H1 (cell line): ENCODE results near the gene MID1.

ENCODE experiments used
- EZH2 ChIP-seq: fragments of 200-600 bp; sonication (generic); IDR thresholded peaks from 2 replicates; pipeline ENCODE4 v1.7.1; 2012; ENCODE audit warnings: low read depth, mild to moderate bottlenecking, moderate library complexity, low read length, inconsistent platforms; ENCODE audit not compliant: severe bottlenecking
- POLR2A ChIP-seq, 2 experiments: IDR thresholded peaks; 1 replicate in 1 of 2; 2 replicates in 1 of 2; pipeline ENCODE4 v1.6.1; 2011; ENCODE audit warnings: low read depth in 2 of 2, low read length in 2 of 2, mild to moderate bottlenecking in 2 of 2; ENCODE audit errors: control extremely low read depth in 1 of 2
- SIX5 ChIP-seq: IDR thresholded peaks from 2 replicates; pipeline ENCODE4 v1.6.1; 2011; ENCODE audit warnings: mild to moderate bottlenecking, low read depth, low read length
- SP1 ChIP-seq: IDR thresholded peaks from 2 replicates; pipeline ENCODE4 v1.6.1; 2011; ENCODE audit warnings: low read depth, low read length
- TAF7 ChIP-seq: optimal IDR thresholded peaks from 2 replicates; pipeline ENCODE3; 2011; ENCODE audit warnings: low read depth, mild to moderate bottlenecking, inconsistent platforms, low read length, moderate library complexity, borderline replicate concordance
- ZNF274 ChIP-seq: IDR thresholded peaks from 2 replicates; pipeline ENCODE4 v1.7.0; 2012; ENCODE audit warnings: low read length, borderline replicate concordance; ENCODE audit errors: extremely low read depth
- TF ChIP-seq, protein P1 (sequence below): IDR thresholded peaks from 2 replicates; pipeline ENCODE4 v1.6.1; 2011; ENCODE audit warnings: low read length, improper control_type of control experiment
- TF ChIP-seq, protein P2 (sequence below), 3 experiments: IDR thresholded peaks; 1 replicate in 2 of 3; 2 replicates in 1 of 3; pipeline versions ENCODE4 v1.5.1 to v1.6.1; 2011; ENCODE audit warnings: low read length in 3 of 3, mild to moderate bottlenecking in 3 of 3, inconsistent platforms in 2 of 3, low read depth in 1 of 3, moderate library complexity in 1 of 3; ENCODE audit not compliant: insufficient read depth in 1 of 3; ENCODE audit errors: control extremely low read depth in 1 of 3

DNA sequence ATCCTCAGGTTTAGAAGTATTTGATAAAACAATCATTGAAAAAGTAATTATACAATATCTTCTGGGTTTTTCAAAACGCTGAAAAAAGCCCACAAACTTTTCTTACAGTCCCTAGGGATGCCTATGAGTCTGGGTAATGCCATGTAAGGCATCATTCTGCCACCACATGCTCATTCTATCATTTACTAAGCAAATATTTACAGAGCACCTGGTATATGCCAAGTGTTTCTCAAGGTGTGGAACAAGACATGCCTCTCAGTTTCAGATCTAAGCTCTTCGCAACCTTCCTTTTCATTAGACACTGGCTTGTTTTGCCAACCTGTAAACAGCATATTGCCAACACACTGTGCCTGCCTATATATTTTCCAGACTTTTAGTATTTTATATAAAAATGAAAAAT is 17.7 kb downstream of the MID1 start:
- TF ChIP-seq, protein P1, sequence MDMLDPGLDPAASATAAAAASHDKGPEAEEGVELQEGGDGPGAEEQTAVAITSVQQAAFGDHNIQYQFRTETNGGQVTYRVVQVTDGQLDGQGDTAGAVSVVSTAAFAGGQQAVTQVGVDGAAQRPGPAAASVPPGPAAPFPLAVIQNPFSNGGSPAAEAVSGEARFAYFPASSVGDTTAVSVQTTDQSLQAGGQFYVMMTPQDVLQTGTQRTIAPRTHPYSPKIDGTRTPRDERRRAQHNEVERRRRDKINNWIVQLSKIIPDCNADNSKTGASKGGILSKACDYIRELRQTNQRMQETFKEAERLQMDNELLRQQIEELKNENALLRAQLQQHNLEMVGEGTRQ, result no peak
- TF ChIP-seq, protein P2, sequence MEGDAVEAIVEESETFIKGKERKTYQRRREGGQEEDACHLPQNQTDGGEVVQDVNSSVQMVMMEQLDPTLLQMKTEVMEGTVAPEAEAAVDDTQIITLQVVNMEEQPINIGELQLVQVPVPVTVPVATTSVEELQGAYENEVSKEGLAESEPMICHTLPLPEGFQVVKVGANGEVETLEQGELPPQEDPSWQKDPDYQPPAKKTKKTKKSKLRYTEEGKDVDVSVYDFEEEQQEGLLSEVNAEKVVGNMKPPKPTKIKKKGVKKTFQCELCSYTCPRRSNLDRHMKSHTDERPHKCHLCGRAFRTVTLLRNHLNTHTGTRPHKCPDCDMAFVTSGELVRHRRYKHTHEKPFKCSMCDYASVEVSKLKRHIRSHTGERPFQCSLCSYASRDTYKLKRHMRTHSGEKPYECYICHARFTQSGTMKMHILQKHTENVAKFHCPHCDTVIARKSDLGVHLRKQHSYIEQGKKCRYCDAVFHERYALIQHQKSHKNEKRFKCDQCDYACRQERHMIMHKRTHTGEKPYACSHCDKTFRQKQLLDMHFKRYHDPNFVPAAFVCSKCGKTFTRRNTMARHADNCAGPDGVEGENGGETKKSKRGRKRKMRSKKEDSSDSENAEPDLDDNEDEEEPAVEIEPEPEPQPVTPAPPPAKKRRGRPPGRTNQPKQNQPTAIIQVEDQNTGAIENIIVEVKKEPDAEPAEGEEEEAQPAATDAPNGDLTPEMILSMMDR (IDR thresholded peaks at IDR 0.05; ENCODE audit: control extremely low read depth in 1 of 3, insufficient read depth in 1 of 3, low read depth in 1 of 3, low read length in 3 of 3), result no peak
- TF ChIP-seq POLR2A (IDR thresholded peaks at IDR 0.05; ENCODE audit: control extremely low read depth in 1 of 2, low read depth in 2 of 2, low read length in 2 of 2) (no peak), ZNF274 (no peak), SIX5 (no peak), TAF7 (no peak), SP1 (no peak), EZH2 (no peak)
